Measurements from ENCODE around the gene NEDD9.
A peak's percentile ranks its signal among the peaks of the same experiment; 100 is the strongest.

The NEDD9 gene

GRCh38 chr6:11270030-11271027 is 37.9 kb upstream of the NEDD9 start:
- H3K4me3 ChIP-seq (replicated peaks in 1 of 2; ENCODE audit: low read depth in 2 of 2, low read length in 2 of 2): no peak overlapping the region
- TF ChIP-seq CTCF (IDR thresholded peaks at IDR 0.05; ENCODE audit: low read depth, low read length): no peak
- DNase-seq (ENCODE audit: low read depth in 2 of 2): peak in 1 of 2 donors; percentile 77

- no peak for DNase-seq (ENCODE audit: low read depth in 2 of 2)
- no peak for TF ChIP-seq CTCF (IDR thresholded peaks at IDR 0.05; ENCODE audit: low read depth, low read length)
- H3K4me3 ChIP-seq (replicated peaks in 1 of 2; ENCODE audit: low read depth in 2 of 2, low read length in 2 of 2): no peak overlapping the region
These were observed 36.5 kb upstream of the NEDD9 start for GRCh38 chr6:11268978-11269377.

GRCh38 chr6:11266926-11267325 is 34.5 kb upstream of the NEDD9 start:
- no peak overlapping the region for H3K4me3 ChIP-seq (replicated peaks in 1 of 2; ENCODE audit: low read depth in 2 of 2, low read length in 2 of 2)
- no peak for TF ChIP-seq CTCF (IDR thresholded peaks at IDR 0.05; ENCODE audit: low read depth, low read length)
- DNase-seq (ENCODE audit: low read depth in 2 of 2): no peak

GRCh38 chr6:11265932-11266331 is 33.5 kb upstream of the NEDD9 start:
- no peak for TF ChIP-seq CTCF (IDR thresholded peaks at IDR 0.05; ENCODE audit: low read depth, low read length)
- no peak for DNase-seq (ENCODE audit: low read depth in 2 of 2)
- H3K4me3 ChIP-seq (replicated peaks in 1 of 2; ENCODE audit: low read depth in 2 of 2, low read length in 2 of 2): no peak overlapping the region

- H3K4me3 ChIP-seq (replicated peaks in 1 of 2; ENCODE audit: low read depth in 2 of 2, low read length in 2 of 2): no peak overlapping the region
- no peak for DNase-seq (ENCODE audit: low read depth in 2 of 2)
- TF ChIP-seq CTCF (IDR thresholded peaks at IDR 0.05; ENCODE audit: low read depth, low read length): no peak
These were observed 31.6 kb upstream of the NEDD9 start for GRCh38 chr6:11264100-11264499.

GRCh38 chr6:11263291-11263775 is 30.9 kb upstream of the NEDD9 start:
- peak; percentile 89 to 92 for DNase-seq (ENCODE audit: low read depth in 2 of 2)

More at GRCh38 chr6:11263291-11263775, 30.9 kb upstream of the NEDD9 start:
- no peak for TF ChIP-seq CTCF (IDR thresholded peaks at IDR 0.05; ENCODE audit: low read depth, low read length)
- no peak overlapping the region for H3K4me3 ChIP-seq (replicated peaks in 1 of 2; ENCODE audit: low read depth in 2 of 2, low read length in 2 of 2)
